ENCODE results near the gene VCPKMT.

DNA sequence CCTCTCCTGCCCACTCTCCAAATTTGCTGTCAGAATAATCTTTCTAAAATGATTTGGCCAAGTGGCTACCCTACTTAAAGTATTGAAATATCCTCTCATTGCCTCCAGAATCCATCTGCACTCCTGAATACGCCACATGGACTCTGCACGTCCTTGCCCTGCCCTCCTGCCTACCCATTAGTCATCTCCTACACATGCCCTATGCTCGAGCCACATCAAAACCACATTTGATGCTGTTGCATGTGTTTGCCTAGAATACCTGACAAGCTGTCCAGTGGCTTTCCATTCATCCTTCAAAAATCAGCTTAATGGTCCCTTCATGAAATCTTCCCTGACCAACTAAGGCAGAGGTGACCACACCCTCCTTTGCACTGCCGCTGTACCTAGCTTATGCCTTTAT, 17.0 kb downstream of the VCPKMT start:
- TF ChIP-seq, protein P1, sequence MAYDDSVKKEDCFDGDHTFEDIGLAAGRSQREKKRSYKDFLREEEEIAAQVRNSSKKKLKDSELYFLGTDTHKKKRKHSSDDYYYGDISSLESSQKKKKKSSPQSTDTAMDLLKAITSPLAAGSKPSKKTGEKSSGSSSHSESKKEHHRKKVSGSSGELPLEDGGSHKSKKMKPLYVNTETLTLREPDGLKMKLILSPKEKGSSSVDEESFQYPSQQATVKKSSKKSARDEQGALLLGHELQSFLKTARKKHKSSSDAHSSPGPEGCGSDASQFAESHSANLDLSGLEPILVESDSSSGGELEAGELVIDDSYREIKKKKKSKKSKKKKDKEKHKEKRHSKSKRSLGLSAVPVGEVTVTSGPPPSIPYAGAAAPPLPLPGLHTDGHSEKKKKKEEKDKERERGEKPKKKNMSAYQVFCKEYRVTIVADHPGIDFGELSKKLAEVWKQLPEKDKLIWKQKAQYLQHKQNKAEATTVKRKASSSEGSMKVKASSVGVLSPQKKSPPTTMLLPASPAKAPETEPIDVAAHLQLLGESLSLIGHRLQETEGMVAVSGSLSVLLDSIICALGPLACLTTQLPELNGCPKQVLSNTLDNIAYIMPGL (CRISPR knock-in tag; IDR thresholded peaks at IDR 0.05; ENCODE audit: borderline replicate concordance), result no peak
- no peak for TF ChIP-seq EHMT2 (IDR thresholded peaks at IDR 0.05; ENCODE audit: low read depth)
- no peak for TF ChIP-seq RAD21 (conservative IDR thresholded peaks at IDR 0.05 in 1 of 2, IDR thresholded peaks at IDR 0.05 in 1 of 2)
- TF ChIP-seq, protein P2, sequence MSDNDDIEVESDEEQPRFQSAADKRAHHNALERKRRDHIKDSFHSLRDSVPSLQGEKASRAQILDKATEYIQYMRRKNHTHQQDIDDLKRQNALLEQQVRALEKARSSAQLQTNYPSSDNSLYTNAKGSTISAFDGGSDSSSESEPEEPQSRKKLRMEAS (IDR thresholded peaks at IDR 0.05), result 0 out of 2 replicates have a peak, but pooled peaks have one; percentile 20
- TF ChIP-seq, protein P3, sequence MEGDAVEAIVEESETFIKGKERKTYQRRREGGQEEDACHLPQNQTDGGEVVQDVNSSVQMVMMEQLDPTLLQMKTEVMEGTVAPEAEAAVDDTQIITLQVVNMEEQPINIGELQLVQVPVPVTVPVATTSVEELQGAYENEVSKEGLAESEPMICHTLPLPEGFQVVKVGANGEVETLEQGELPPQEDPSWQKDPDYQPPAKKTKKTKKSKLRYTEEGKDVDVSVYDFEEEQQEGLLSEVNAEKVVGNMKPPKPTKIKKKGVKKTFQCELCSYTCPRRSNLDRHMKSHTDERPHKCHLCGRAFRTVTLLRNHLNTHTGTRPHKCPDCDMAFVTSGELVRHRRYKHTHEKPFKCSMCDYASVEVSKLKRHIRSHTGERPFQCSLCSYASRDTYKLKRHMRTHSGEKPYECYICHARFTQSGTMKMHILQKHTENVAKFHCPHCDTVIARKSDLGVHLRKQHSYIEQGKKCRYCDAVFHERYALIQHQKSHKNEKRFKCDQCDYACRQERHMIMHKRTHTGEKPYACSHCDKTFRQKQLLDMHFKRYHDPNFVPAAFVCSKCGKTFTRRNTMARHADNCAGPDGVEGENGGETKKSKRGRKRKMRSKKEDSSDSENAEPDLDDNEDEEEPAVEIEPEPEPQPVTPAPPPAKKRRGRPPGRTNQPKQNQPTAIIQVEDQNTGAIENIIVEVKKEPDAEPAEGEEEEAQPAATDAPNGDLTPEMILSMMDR (IDR thresholded peaks at IDR 0.05), result no peak

Measured in A549 (cell line).